ENCODE data around the gene CKLF.

DNA sequence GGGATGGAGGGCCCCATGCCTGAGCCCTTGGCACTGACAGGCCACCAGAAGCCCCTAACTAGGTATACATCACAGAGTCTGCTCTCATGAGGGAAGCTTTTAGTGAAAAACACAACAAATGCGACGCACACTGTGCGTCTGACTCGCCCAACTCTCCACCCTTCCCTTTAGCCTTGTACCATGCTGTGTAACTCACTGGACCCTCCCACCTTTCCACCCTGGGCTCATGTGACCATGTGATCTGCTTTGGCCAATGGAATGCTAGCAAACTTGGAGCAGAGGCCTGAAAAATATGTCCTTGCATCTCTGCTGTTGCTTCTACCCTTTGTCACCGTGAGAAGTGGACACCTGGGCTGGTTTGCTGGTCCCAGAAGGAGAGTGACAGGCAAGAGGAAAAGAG is 24.1 kb upstream of the CKLF start:
- TF ChIP-seq EZH2 (IDR thresholded peaks at IDR 0.05; ENCODE audit: insufficient read depth, poor library complexity, severe bottlenecking): no peak
- no peak for TF ChIP-seq EZH2phosphoT487 (IDR thresholded peaks at IDR 0.05; ENCODE audit: insufficient read depth, low read depth)
